Caco-2 (cell line): ENCODE measurements around the gene NT5C. TPM values are rescaled to one million over a fixed set of nuclear protein-coding genes. Genes with fewer than 3 reads are reported as not detected.
"Not testable (repeated sequence)": the region's sequence is repeated elsewhere in the genome, so short reads cannot be mapped to it uniquely, and the experiment has no call there.

Experiments used
- BruUV-seq: library from RNA; stranded (reverse); fragments of 400-500 nt; replicated peaks from 2 replicates; lab custom pipeline; 2021; lab: Mats Ljungman, UMichigan
- CTCF ChIA-PET: fragments of 300-600 bp; sonication (Branson Sonifier 250); formaldehyde crosslinking; loops from one replicate; lab custom pipeline; 2022; ENCODE audit warnings: antibody characterized with exemption; lab: Charles Lee
- POLR2A ChIA-PET: fragments of 300-600 bp; sonication (Branson Sonifier 250); formaldehyde crosslinking; loops from one replicate; lab custom pipeline; 2022; ENCODE audit warnings: antibody characterized with exemption; lab: Charles Lee
- DNase-seq, 2 experiments: peaks; one replicate each; pipeline versions ENCODE4 v3.0.0 to v3.0.0-alpha.2; 2020 to 2022
- H3K27me3 ChIP-seq: replicated peaks from 2 replicates; pipeline ENCODE4 v1.6.0; 2011; ENCODE audit warnings: low read length; ENCODE audit not compliant: control insufficient read depth, insufficient read depth
- H3K36me3 ChIP-seq: 2 replicates; pipeline ENCODE4 v1.5.1; 2011; ENCODE audit warnings: low read length; ENCODE audit not compliant: control insufficient read depth, insufficient read depth
- H3K4me1 ChIP-seq: fragments of 250-450 bp; sonication (Bioruptor Pico); 2 replicates; pipeline ENCODE4 v1.5.1; 2020; ENCODE audit warnings: mild to moderate bottlenecking
- H3K4me3 ChIP-seq: 2 replicates; pipeline ENCODE4 v1.5.1; 2011; ENCODE audit warnings: low read depth, mild to moderate bottlenecking, control low read depth, low read length
- H3K9me3 ChIP-seq: fragments of 250-450 bp; sonication (Bioruptor Pico); 2 replicates; pipeline ENCODE4 v1.5.1; 2020; ENCODE audit warnings: mild to moderate bottlenecking, moderate library complexity
- H3K27ac Mint-ChIP-seq: one replicate; pipeline ENCODE4 v1.8.0; 2022; ENCODE audit warnings: mixed read lengths; ENCODE audit not compliant: unreplicated experiment
- H3K27me3 Mint-ChIP-seq: one replicate; pipeline ENCODE4 v1.8.0; 2022; ENCODE audit warnings: mixed read lengths; ENCODE audit not compliant: insufficient read depth, unreplicated experiment
- H3K36me3 Mint-ChIP-seq: one replicate; pipeline ENCODE4 v1.8.0; 2022; ENCODE audit warnings: mild to moderate bottlenecking, mixed read lengths; ENCODE audit not compliant: insufficient read depth, unreplicated experiment
- H3K4me1 Mint-ChIP-seq: one replicate; pipeline ENCODE4 v1.8.0; 2022; ENCODE audit warnings: low read depth, mixed read lengths; ENCODE audit not compliant: unreplicated experiment
- H3K4me3 Mint-ChIP-seq: one replicate; pipeline ENCODE4 v1.8.0; 2022; ENCODE audit warnings: mild to moderate bottlenecking, moderate library complexity, mixed read lengths; ENCODE audit not compliant: unreplicated experiment
- H3K9me3 Mint-ChIP-seq: one replicate; pipeline ENCODE4 v1.8.0; 2022; ENCODE audit warnings: mixed read lengths; ENCODE audit not compliant: unreplicated experiment
- intact Hi-C: fragments of 100-400 bp; cut with micrococcal nuclease; formaldehyde crosslinking; loops from one replicate; pipeline ENCODE4 v1.10.0; 2022; ENCODE audit not compliant: unreplicated experiment
- total RNA-seq: library from RNA; stranded (reverse); gene quantifications from 2 replicates; pipeline ENCODE4 v1.2.3, GENCODE V29; 2022
- TF ChIP-seq, protein P1 (sequence below), 2 experiments: fragments of 200-600 bp in 1 of 2; IDR thresholded peaks; 1 replicate in 1 of 2; 2 replicates in 1 of 2; pipeline versions ENCODE4 v1.5.1 to v1.8.0; 2011 to 2022; ENCODE audit warnings: antibody characterized with exemption in 1 of 2, control low read depth in 1 of 2, inconsistent platforms in 1 of 2, low read depth in 1 of 2, low read length in 1 of 2, mild to moderate bottlenecking in 1 of 2, moderate library complexity in 1 of 2; ENCODE audit not compliant: insufficient read depth in 1 of 2, severe bottlenecking in 1 of 2, unreplicated experiment in 1 of 2

Gene NT5C
- total RNA-seq, 1 experiment from 2014 or later: 68.4 TPM

DNA sequence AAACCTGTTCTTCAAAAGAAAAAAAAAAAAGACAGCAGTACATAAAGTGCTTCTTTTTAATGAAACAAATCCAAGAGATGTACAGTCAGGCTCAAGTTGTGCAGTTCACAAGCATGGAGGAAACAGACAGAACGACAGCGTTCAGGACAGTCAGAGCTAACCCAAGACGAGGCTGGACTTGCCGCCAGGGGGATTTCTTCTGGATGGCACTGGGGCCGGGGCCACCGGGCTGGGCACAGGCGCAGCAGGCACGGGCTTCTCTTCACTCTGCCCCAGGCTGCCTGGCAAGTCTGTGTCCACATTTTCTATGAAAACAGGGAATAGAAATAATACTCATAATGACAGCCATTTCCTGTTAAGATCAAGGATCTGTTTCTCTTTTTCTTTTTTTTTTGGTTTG lies 4.4 kb upstream of the NT5C start:
- peaks cover 2% of the 10 kb centered on the region; the same call in 1 of the 2 replicates for H3K36me3 ChIP-seq
- Mint-ChIP-seq H3K4me3 (no peak overlapping the region), H3K27me3 (no peaks in the 10 kb centered on the region), H3K36me3 (peaks cover 90% of the 10 kb centered on the region), H3K9me3 (no peaks in the 10 kb centered on the region), H3K4me1 (no peaks in the 10 kb centered on the region), H3K27ac (no peak overlapping the region)
- TF ChIP-seq, protein P1, sequence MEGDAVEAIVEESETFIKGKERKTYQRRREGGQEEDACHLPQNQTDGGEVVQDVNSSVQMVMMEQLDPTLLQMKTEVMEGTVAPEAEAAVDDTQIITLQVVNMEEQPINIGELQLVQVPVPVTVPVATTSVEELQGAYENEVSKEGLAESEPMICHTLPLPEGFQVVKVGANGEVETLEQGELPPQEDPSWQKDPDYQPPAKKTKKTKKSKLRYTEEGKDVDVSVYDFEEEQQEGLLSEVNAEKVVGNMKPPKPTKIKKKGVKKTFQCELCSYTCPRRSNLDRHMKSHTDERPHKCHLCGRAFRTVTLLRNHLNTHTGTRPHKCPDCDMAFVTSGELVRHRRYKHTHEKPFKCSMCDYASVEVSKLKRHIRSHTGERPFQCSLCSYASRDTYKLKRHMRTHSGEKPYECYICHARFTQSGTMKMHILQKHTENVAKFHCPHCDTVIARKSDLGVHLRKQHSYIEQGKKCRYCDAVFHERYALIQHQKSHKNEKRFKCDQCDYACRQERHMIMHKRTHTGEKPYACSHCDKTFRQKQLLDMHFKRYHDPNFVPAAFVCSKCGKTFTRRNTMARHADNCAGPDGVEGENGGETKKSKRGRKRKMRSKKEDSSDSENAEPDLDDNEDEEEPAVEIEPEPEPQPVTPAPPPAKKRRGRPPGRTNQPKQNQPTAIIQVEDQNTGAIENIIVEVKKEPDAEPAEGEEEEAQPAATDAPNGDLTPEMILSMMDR (IDR thresholded peaks at IDR 0.05; ENCODE audit: insufficient read depth in 1 of 2, low read depth in 1 of 2, low read length in 1 of 2, severe bottlenecking in 1 of 2, unreplicated experiment in 1 of 2): no peak
- no peak overlapping the region for H3K4me3 ChIP-seq
- H3K4me1 ChIP-seq: peaks cover 13% of the 10 kb centered on the region
- ChIA-PET CTCF (interaction anchor here (0.7 to 1.2 kb wide), 2 partner anchors 19 to 22 kb away, joined by 3 to 5 read pairs; partner anchors contain the start of gene JPT1), POLR2A (no interaction called here)
- BruUV-seq: no TSS peak
- no peaks in the 10 kb centered on the region for H3K9me3 ChIP-seq
- H3K27me3 ChIP-seq: no peaks in the 10 kb centered on the region
- DNase-seq: no peak
- intact Hi-C loops: no loop called here

DNA sequence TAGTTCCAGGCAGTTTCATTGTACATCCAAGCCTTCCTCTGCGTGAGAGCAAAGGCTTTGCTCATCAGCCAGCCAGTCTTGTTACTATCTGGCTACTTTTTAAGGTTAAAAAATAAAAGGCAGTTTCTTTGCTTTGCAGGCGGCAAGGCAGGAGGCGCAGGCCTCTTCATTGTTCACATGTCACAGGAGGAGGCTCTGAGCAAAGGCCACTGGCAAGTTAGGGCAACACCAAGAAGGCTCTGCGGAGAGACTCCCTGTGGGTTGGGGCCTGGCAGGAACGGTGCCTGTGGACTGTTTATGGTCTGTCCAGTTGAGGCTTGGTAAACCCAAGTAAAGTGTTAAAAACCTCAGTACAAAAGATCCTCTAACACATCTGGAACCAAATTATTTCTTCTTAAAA lies 3.9 kb upstream of the NT5C start:
- no TSS peak for BruUV-seq
- Histone ChIP-seq H3K9me3 (no peaks in the 10 kb centered on the region), H3K27me3 (no peaks in the 10 kb centered on the region), H3K4me3 (no peak overlapping the region), H3K4me1 (peaks cover 16% of the 10 kb centered on the region), H3K36me3 (peaks cover 2% of the 10 kb centered on the region; the same call in 1 of the 2 replicates)
- ChIA-PET CTCF (interaction anchor here (0.7 to 1.2 kb wide), 2 partner anchors 19 to 21 kb away, joined by 3 to 5 read pairs; partner anchors contain the start of gene JPT1), POLR2A (no interaction called here)
- Mint-ChIP-seq H3K36me3 (peaks cover 90% of the 10 kb centered on the region), H3K4me3 (no peak overlapping the region), H3K4me1 (peaks cover 4% of the 10 kb centered on the region), H3K27me3 (no peaks in the 10 kb centered on the region), H3K27ac (peak overlapping the region; percentile 41), H3K9me3 (no peaks in the 10 kb centered on the region)
- TF ChIP-seq, protein P1 (IDR thresholded peaks at IDR 0.05; ENCODE audit: insufficient read depth in 1 of 2, low read depth in 1 of 2, low read length in 1 of 2, severe bottlenecking in 1 of 2, unreplicated experiment in 1 of 2): no peak
- no peak for DNase-seq
- intact Hi-C loops: no loop called here

DNA sequence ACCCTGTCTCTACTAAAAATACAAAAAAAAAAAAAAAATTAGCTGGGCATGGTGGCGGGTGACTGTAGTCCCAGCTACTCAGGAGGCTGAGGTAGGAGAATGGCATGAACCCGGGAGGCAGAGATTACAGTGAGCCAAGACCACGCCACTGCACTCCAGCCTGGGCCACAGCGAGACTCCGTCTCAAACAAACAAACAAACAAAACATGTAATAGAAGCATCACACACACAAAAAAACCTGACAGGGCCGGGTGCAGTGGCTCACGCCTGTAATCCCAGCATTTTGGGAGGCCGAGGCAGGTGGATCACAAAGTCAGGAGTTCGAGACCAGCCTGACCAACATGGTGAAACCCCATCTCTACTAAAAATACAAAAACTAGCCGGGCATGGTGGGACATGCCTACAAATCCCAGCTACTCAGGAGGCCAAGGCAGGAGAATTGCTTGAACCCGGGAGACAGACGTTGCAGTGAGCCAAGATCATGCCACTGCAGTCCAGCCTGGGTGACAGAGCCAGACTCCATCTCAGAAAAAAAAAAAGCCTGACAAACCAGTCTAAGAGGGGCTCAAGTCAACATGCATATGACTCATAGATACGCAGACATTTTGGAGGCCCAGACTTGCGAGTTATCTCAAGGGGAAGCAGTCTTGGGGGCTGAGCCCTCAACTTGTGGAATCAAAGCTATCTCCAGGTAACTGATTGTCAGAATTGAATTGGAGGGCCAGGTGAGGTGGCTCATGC lies 2.2 kb upstream of the NT5C start:
- BruUV-seq, H3K4me1 Mint-ChIP-seq, H3K36me3 ChIP-seq, H3K4me3 Mint-ChIP-seq, H3K4me3 ChIP-seq, H3K9me3 Mint-ChIP-seq, H3K27me3 ChIP-seq, H3K9me3 ChIP-seq, H3K27me3 Mint-ChIP-seq: not testable (repeated sequence)
- H3K36me3 Mint-ChIP-seq: peaks cover 88% of the 10 kb centered on the region
- CTCF ChIA-PET: interaction anchor here (0.6 kb wide), 2 partner anchors 58 to 202 kb away, joined by 3 to 5 read pairs; no protein-coding TSS in a partner anchor
- H3K4me1 ChIP-seq: peaks cover 19% of the 10 kb centered on the region
- POLR2A ChIA-PET: interaction anchor here (0.6 to 0.7 kb wide), 2 partner anchors 42 to 47 kb away, joined by 3 to 6 read pairs; no protein-coding TSS in a partner anchor
- DNase-seq: peak; percentile 35 to 60
- peak overlapping the region; percentile 41 for H3K27ac Mint-ChIP-seq
- intact Hi-C loops: loop anchor here (5.0 kb wide), 1 partner anchor 69 kb away; no protein-coding TSS in a partner anchor
